Prostate gland (tissue), 2 donors: Measurements from ENCODE around the gene ACTL10. TPM values are rescaled to one million over a fixed set of nuclear protein-coding genes. Genes with fewer than 3 reads are reported as not detected.

ENCODE experiments used
- DNase-seq: peaks from one replicate; pipeline ENCODE4 v3.0.0-alpha.2; 2019; ENCODE audit warnings: low spot score
- H3K27ac ChIP-seq, 2 donors: fragments of 200-600 bp; sonication (generic); 2 replicates each; pipeline ENCODE4 v1.5.1; 2017 to 2019
- H3K27me3 ChIP-seq: fragments of 200-600 bp; sonication (generic); replicated peaks from 2 replicates; pipeline ENCODE4 v1.5.1; 2019; ENCODE audit not compliant: insufficient read depth
- H3K36me3 ChIP-seq, 2 donors: fragments of 200-600 bp; sonication (generic); 1 replicate in 1 of 2; 2 replicates in 1 of 2; pipeline versions ENCODE4 v1.5.1 to v1.8.1; 2017 to 2019
- H3K4me1 ChIP-seq: fragments of 200-600 bp; sonication (generic); replicated peaks from 2 replicates; pipeline ENCODE4 v1.5.1; 2019
- H3K4me3 ChIP-seq, 2 donors: fragments of 200-600 bp; sonication (generic); 2 replicates each; pipeline ENCODE4 v1.5.1; 2017 to 2019
- H3K9me3 ChIP-seq: fragments of 200-600 bp; sonication (generic); 2 replicates; pipeline ENCODE4 v1.5.1; 2017
- POLR2A ChIP-seq: fragments of 450-650 bp; IDR thresholded peaks from one replicate; pipeline ENCODE4 v1.6.1; 2016; ENCODE audit warnings: antibody characterized with exemption, mild to moderate bottlenecking
- POLR2AphosphoS5 ChIP-seq: sonication (generic); formaldehyde crosslinking; IDR thresholded peaks from one replicate; pipeline ENCODE4 v1.6.1; 2017; ENCODE audit warnings: antibody characterized with exemption
- WGBS: methylation state at CpG from one replicate; pipeline ENCODE4 v1.1.5; 2018; 5-methylcytosine and 5-hydroxymethylcytosine counted together
- intact Hi-C: fragments of 100-400 bp; cut with DNase I; formaldehyde crosslinking; loops from one replicate; pipeline ENCODE4 v1.14.2; 2022
- total RNA-seq, 2 donors: library from RNA; depleted of rRNA; stranded (reverse); fragments of >200 nt; gene quantifications; one replicate each; pipeline ENCODE4 v1.1.0, GENCODE V29; 2016
- TF ChIP-seq, protein P1 (sequence below), 4 experiments: fragments of 200-600 bp in 2 of 4; fragments of 450-650 bp in 2 of 4; sonication (generic) in 2 of 4; IDR thresholded peaks; 1 replicate in 3 of 4; 2 replicates in 1 of 4; pipeline ENCODE4 v1.5.1; 2016 to 2019; ENCODE audit warnings: antibody characterized with exemption in 4 of 4, mild to moderate bottlenecking in 2 of 4, moderate library complexity in 2 of 4

Gene ACTL10
- total RNA-seq, 2 donors from 2014 or later, result 7.9 to 8.5 TPM

DNA sequence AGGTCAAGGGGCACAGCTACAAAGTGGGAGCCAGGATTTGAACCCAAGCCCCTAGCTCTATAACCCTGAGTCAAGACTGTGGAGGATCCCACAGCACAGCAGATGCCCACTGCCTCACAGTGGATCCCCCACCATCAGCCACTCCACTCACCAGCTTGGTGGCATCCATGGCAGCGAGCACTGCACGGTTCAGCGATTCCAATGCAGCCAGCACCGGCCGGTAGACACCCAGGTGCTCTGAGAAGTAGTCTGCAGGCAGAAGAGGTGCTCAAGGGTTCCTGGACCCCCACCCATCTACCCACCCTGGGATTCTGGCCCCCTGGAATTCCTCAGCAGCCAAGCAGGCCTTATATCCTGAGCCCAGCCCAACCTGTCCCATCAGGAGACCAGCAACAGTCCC lies 2.5 kb downstream of the ACTL10 start:
- peak overlapping the region; percentile 90 to 92 for H3K27ac ChIP-seq
- 93% methylated on average over 5 of the region's 5 CpGs for WGBS
- intact Hi-C loops, result loop anchor here (5.0 kb wide), 1 partner anchor 212 kb away; no protein-coding TSS in a partner anchor
- no peaks in the 10 kb centered on the region for H3K36me3 ChIP-seq
- H3K27me3 ChIP-seq, result no peaks in the 10 kb centered on the region
- H3K4me1 ChIP-seq, result peaks cover 13% of the 10 kb centered on the region
- H3K9me3 ChIP-seq, result no peaks in the 10 kb centered on the region
- no peak overlapping the region for H3K4me3 ChIP-seq
- DNase-seq, result no peak
- TF ChIP-seq POLR2A (no peak), POLR2AphosphoS5 (no peak)
- TF ChIP-seq, protein P1, sequence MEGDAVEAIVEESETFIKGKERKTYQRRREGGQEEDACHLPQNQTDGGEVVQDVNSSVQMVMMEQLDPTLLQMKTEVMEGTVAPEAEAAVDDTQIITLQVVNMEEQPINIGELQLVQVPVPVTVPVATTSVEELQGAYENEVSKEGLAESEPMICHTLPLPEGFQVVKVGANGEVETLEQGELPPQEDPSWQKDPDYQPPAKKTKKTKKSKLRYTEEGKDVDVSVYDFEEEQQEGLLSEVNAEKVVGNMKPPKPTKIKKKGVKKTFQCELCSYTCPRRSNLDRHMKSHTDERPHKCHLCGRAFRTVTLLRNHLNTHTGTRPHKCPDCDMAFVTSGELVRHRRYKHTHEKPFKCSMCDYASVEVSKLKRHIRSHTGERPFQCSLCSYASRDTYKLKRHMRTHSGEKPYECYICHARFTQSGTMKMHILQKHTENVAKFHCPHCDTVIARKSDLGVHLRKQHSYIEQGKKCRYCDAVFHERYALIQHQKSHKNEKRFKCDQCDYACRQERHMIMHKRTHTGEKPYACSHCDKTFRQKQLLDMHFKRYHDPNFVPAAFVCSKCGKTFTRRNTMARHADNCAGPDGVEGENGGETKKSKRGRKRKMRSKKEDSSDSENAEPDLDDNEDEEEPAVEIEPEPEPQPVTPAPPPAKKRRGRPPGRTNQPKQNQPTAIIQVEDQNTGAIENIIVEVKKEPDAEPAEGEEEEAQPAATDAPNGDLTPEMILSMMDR (IDR thresholded peaks at IDR 0.05), result no peak

DNA sequence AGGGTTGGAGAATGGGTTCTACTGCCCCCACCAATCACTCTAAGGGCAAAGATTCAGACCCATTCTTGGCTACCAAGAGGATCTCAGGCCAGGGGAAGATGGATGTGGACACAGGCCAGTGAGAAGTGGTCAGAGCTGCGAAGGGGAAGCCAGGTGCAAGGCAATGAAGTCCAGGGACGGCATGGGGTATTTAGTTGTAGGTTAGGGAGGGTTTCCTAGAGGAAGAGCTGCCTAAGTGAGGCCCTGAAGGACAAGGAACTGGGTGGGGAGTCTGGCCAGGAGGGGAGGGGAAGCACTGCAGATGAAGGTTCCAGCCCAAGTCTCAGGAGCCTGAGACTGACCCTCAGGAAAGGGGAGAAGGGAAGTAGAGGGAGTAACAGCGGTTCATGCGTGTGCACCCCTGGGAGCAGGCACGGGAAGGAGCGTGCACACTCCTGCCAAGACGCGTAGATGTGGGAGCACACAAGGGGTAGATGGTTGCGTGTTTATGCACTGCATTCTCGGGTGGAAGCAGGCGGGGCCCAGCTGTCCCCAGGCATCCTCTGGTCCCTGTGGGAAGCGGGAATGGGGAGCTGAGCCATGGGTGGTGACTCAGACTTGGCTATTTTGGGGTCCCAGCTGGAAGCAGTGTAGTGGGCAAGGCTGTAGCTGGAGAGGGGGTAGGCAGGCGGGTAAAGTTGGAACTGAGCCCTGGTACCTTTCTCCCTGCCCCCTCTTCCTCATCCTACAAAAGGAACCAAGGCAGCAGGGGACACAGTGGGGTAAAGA lies 3.3 kb downstream of the ACTL10 start:
- intact Hi-C loops, result loop anchor here (5.0 kb wide), 1 partner anchor 213 kb away; no protein-coding TSS in a partner anchor
- TF ChIP-seq, protein P1 (IDR thresholded peaks at IDR 0.05), result no peak
- TF ChIP-seq POLR2AphosphoS5, result no peak
- no peak for TF ChIP-seq POLR2A
- DNase-seq, result no peak
- Histone ChIP-seq H3K27ac (peak overlapping the region; percentile 90 to 92), H3K27me3 (no peaks in the 10 kb centered on the region), H3K4me1 (peaks cover 13% of the 10 kb centered on the region), H3K9me3 (no peaks in the 10 kb centered on the region), H3K36me3 (no peaks in the 10 kb centered on the region), H3K4me3 (no peak overlapping the region)
- 80% methylated on average over 13 of the region's 13 CpGs for whole genome bisulfite sequencing

DNA sequence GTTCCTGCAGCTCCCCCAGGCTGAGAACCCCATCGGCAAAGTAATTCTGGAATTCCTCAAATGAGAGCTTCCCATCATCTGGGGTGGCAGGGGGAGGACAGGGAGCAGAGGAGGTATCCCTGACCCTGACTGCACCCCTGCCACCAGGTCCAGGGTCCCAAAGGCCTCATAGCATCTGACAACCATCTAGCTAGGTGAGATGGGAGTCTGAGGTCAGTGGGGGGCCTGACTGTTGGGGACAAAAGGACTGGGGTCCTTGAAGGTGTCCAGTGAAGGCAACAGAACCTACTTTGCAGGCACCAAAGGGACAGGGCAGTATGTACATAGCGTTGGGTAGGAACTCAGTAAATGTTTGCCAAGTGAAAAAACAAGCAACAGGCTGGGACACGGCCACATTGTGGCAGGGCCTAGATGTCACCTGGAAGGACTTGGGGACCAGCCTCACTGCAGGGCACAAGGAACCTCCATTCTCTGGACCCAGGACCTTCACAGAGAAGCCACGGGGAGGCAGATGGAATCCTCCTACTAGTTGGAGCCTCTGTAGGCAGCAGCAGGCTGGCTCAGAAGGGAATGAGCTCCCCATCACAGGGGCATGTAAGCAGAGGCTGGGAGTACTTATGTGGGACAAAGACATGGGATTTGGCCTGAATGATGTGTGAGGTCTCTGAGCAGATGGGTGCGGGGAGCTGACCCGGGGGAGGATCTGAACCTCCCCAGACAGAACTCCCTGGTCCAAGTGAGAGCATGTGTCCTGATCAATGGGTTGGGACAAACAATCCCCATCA lies 4.2 kb downstream of the ACTL10 start:
- no peaks in the 10 kb centered on the region for H3K9me3 ChIP-seq
- peaks cover 13% of the 10 kb centered on the region for H3K4me1 ChIP-seq
- TF ChIP-seq, protein P1 (IDR thresholded peaks at IDR 0.05), result no peak
- peak; percentile 76 for TF ChIP-seq POLR2AphosphoS5
- no peaks in the 10 kb centered on the region for H3K27me3 ChIP-seq
- H3K4me3 ChIP-seq, result no peak overlapping the region
- peak; percentile 67 for DNase-seq
- H3K27ac ChIP-seq, result peak overlapping the region; percentile 90 to 92
- WGBS, result 75% methylated on average over 6 of the region's 6 CpGs
- intact Hi-C loops, result no loop called here
- no peaks in the 10 kb centered on the region for H3K36me3 ChIP-seq

DNA sequence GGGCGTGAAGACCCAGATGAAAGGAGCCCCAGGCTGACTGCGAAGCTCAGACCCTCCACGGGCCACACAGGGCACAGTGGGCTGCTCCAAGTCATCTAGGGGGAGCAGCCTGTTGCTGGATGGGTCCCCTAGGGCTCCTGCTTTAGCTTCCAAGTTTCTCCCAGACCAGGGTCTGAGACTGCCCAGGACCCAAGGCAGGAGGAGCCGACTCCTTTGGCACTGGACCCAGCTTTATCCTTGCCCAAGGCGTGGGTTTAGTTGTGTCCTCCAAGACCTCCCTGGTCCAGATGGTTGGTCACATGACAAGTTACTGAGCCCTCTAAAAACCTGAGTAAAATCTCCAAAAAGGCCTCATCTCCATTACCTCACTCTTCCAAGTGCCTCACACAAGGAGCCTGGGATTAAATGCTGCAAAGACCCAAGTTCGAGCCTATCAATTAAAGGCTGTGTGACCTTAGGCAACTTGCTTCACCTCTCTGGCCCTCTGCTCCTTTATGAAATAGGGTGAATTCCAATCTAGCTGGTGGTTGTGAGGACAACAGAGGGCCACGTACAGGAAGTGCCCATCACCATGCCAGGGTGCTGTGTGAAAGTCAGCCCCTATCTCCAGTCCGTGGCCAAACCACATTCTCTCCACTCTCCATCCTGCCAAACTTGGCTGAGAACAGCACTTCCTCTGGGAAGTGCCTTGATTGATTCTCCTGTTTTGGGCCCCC lies 5.0 kb downstream of the ACTL10 start:
- no peak for DNase-seq
- no peaks in the 10 kb centered on the region for H3K27me3 ChIP-seq
- TF ChIP-seq POLR2A (no peak), POLR2AphosphoS5 (no peak)
- TF ChIP-seq, protein P1 (IDR thresholded peaks at IDR 0.05), result no peak
- no peaks in the 10 kb centered on the region for H3K36me3 ChIP-seq
- WGBS, result 76% methylated on average over 8 of the region's 8 CpGs
- intact Hi-C loops, result no loop called here
- no peaks in the 10 kb centered on the region for H3K9me3 ChIP-seq
- H3K4me3 ChIP-seq, result no peak overlapping the region
- peaks cover 13% of the 10 kb centered on the region for H3K4me1 ChIP-seq
- peak overlapping the region; percentile 90 to 92 for H3K27ac ChIP-seq
